CD4-positive, alpha-beta T cell treated with Interleukin-10 for 1 hour (primary cell): ENCODE results near the gene ZNF521.
"Not testable (repeated sequence)": the region's sequence is repeated elsewhere in the genome, so short reads cannot be mapped to it uniquely, and the experiment has no call there.

Experiments
- DNase-seq: peaks from one replicate; pipeline ENCODE4 v3.0.0-alpha.2; 2020

The ZNF521 gene

DNA sequence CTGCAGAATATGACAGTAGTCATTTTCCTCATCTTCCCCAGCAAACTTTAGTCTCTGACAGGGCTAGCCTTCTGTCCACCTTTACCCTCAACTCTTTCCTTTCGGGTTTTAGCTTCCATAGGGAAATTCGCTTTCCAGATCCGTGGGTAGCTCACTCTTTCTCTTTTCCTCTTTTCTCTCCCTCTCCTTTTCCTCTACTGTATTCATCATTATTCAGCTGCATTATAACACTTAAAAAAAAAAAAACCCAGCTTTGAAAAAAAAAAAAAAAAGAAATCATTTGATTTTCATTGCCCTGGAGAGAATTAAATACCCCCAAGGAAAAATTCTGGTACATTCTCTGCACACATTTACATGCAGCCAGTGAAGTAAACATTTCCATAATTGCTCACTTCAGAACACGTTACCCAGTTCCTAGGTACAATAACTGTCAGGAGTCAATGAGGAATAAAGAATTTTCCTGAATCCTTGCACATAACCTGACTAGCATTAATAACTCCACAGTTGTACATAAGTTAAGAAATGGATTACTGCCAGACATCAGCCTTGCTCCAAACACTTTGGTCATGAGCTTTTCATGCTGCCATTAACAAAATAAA lies 63.5 kb downstream of the ZNF521 start:
- no peak for DNase-seq

GRCh38 chr18:25287106-25287505 lies 64.9 kb downstream of the ZNF521 start:
- no peak for DNase-seq

GRCh38 chr18:25284861-25285550 lies 67.0 kb downstream of the ZNF521 start:
- DNase-seq = no peak

DNA sequence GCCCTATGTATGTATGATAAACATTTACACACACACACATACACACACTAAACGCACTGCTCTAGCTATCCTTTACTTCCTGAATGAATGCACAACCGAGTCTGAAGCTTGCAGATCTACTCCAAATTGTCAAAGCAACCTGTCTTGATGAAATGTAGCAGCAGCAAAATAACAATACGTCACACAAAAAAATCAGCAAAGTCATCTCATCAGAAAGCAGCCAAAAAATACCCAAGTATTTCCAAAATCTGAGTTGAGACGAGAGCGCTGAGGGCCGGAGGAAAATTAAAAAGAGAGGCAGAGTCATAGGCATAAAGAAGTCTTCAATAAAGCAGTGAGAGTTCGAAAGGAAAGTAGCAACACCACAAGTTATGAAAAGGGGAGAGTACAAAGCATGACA lies 67.7 kb downstream of the ZNF521 start:
- DNase-seq = no peak

DNA sequence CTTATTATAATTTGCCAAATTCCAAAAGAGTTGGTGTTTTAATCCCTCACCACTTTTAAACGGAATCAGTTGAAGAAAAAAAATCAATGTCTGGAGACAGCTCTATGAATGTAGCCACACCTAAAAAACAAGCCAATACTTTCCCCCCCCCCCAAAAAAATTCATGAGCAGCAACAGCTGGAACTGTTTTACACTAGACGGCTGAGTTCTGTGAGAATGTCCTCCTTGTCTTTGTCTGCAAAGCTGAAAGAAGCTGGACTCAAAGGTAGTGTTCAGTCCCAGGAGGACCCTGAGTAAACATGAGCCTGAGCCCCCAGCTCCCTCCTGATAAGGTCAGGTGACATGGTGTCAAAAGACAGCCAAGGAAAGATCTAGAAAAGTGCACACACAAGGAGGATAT lies 68.2 kb downstream of the ZNF521 start:
- no peak for DNase-seq

- DNase-seq = no peak
These were observed 68.9 kb downstream of the ZNF521 start for GRCh38 chr18:25282896-25283703.

DNA sequence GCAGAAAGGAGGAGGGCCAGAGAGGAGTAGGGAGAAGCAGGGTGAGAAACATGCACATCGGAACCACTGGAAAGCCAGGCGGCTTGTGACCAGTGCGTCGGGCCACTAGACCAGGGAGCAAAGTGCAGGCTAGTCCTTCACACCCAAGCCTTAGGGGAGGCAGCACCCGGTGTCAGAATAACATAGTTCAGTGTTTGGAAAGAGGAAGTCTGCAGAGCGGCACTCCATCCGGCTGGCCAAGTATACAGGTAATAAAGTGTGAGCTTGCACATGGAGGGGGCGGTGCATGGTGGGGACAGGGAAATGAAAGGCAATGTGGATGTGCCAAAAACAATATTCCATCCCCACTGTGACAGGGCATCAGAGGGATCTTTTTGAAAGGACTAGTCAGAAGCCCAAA lies 69.7 kb downstream of the ZNF521 start:
- DNase-seq = no peak

DNA sequence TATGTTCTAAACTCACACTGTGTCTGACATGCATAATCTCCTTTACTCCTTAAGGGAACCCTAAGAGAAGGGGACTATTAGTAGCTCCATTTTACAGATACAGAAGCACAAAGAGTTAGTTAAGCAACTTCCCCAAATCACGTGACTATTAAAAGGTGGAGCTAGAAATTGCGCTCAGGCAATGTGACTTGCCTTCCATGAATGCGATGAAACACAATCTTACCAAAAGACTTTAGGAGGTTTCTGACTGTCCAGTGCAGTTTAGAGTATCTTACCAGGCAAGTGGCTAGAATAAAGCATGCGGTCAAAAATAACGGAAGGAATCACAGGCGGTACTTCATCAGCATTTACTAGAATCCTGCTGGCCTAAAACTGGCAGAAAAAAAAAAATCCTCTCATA lies 70.4 kb downstream of the ZNF521 start:
- no peak for DNase-seq

- DNase-seq = no peak
These were observed 72.0 kb downstream of the ZNF521 start for GRCh38 chr18:25279961-25280360.

DNA sequence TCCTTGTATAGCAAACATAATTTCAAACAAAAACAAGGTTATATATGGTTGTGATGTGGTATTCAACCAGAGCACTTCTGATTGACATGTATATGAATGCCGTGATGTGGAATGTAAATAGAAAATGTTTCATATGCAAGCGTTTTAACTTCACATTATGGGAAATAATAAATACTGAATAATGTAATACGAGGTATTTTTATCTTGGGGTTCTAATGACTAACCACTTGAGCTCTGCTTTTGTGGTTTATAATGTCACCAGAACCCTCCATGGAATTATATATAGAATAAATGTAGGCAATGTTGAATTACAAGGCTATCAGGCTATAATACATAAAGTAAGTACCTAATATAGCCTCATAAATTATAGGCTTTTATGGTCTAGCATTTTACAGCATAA lies 72.4 kb downstream of the ZNF521 start:
- DNase-seq = no peak

DNA sequence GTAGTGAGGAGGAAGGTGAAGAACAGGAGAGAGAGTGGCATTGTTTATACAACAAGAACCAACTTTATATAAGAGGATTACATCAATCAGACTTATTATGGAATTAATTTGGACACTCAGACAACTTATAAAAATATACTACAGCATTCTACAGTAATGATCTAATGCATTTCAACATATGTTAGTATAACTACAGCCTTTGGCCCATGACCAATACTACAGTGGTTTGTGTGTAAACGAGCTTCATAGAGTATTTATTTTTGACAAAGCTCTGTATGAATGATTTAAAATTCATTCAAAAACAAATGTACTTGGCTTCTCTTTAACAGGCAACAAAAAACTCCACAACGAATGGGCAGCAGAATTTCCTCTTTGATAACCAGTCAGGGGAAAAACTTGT lies 72.8 kb downstream of the ZNF521 start:
- no peak for DNase-seq

- DNase-seq = no peak
These were observed 73.6 kb downstream of the ZNF521 start for GRCh38 chr18:25278394-25278793.

GRCh38 chr18:25275412-25276001 lies 76.5 kb downstream of the ZNF521 start:
- DNase-seq = no peak

- no peak for DNase-seq
These were observed 77.0 kb downstream of the ZNF521 start for GRCh38 chr18:25274926-25275325.

- DNase-seq = not testable (repeated sequence)
These were observed 84.9 kb downstream of the ZNF521 start for GRCh38 chr18:25266931-25267527.

- DNase-seq = no peak
These were observed 89.0 kb downstream of the ZNF521 start for GRCh38 chr18:25262920-25263319.

DNA sequence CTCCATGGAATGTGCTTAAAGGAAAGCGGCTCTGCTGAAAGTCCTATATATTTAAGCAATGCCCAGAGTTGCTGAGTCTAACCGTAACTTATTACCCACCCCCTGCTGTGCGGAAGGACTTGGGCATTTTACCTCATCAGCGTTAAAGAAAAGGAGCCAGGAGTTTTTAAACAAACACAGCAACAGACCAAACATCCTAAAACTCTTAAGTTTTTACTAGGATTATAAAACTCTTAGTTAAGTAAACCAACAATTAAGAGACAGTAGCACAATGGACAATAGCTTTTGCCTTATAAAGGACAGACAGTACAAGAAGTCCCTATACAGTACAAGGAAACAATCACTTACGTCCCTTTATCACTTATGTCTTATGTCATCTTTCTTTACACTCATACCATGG lies 90.2 kb downstream of the ZNF521 start:
- DNase-seq = no peak

DNA sequence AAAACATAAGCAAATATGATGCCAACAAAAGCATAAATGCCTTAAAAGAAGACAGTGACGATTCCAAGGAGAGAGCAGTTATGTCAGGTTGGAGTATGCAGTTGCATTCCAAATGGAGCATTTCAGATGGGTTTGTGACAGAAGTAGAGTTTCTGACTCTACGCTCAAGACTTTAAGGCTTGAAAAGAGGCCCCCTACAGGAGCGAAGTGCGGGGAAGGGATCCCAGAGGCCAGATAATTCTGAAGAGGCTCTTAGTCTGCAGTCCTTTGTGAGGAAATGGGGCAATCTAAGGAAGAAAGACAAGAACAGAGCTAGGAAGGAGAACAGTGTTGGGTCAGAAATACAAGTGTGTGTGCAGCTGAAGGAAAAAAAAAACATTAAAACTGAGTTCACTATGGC lies 95.5 kb downstream of the ZNF521 start:
- no peak for DNase-seq

- no peak for DNase-seq
These were observed 98.2 kb downstream of the ZNF521 start for GRCh38 chr18:25253779-25254178.

- no peak for DNase-seq
These were observed 98.8 kb downstream of the ZNF521 start for GRCh38 chr18:25253136-25253535.

- no peak for DNase-seq
These were observed 100.9 kb downstream of the ZNF521 start for GRCh38 chr18:25251068-25251467.

DNA sequence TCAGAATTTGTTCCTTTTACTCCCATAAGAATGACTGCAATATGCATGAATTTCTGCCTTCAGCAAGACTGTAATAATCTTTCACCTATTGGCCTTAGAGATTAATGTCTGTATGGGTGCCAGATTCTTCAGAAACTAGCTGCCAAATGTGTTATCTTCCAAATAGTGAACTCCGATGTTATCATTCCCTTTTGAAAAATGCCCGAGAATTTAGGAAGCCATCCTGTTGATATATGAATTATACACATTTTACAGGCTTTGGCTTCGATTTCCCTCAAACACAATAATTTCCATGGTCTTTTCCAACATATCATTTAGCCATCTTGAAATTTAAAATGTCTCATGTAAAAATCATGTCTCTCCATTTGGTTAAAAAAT lies 101.5 kb downstream of the ZNF521 start:
- no peak for DNase-seq

GRCh38 chr18:25248755-25249154 lies 103.2 kb downstream of the ZNF521 start:
- DNase-seq = no peak
